HCT116 (cell line): ENCODE data around the gene ACP7.

ENCODE experiments used
- ATF3 ChIP-seq: IDR thresholded peaks from 2 replicates; pipeline ENCODE4 v1.6.1; 2012
- CTCF ChIP-seq, 3 experiments: fragments of 200-600 bp in 1 of 3; sonication (generic) in 1 of 3; IDR thresholded peaks in 2 of 3; conservative IDR thresholded peaks in 1 of 3; 2 replicates each; pipeline ENCODE4 v1.5.1; 2012 to 2017; ENCODE audit warnings: low read depth in 2 of 3, low read length in 2 of 3, antibody characterized with exemption in 1 of 3, borderline replicate concordance in 1 of 3, control low read depth in 1 of 3, mild to moderate bottlenecking in 1 of 3, mixed read lengths in 1 of 3, mixed run types in 1 of 3, moderate library complexity in 1 of 3; ENCODE audit not compliant: insufficient read depth in 1 of 3
- POLR2A ChIP-seq: IDR thresholded peaks from 2 replicates; pipeline ENCODE4 v1.7.0; 2011; ENCODE audit warnings: borderline replicate concordance; ENCODE audit not compliant: insufficient read depth, insufficient read length; ENCODE audit errors: extremely low read depth
- SIN3A ChIP-seq: IDR thresholded peaks from 2 replicates; pipeline ENCODE4 v1.6.1; 2012; ENCODE audit warnings: low read depth
- ZNF274 ChIP-seq: fragments of 200-500 bp; sonication (Bioruptor generic); IDR thresholded peaks from 2 replicates; pipeline ENCODE4 v1.6.1; 2014; ENCODE audit warnings: mild to moderate bottlenecking, low read depth, low read length, inconsistent platforms

- no peak for TF ChIP-seq CTCF (IDR thresholded peaks at IDR 0.05 in 2 of 3, conservative IDR thresholded peaks at IDR 0.05 in 1 of 3; ENCODE audit: borderline replicate concordance in 1 of 3, insufficient read depth in 1 of 3, low read depth in 2 of 3, low read length in 2 of 3)
- no peak for TF ChIP-seq POLR2A
- no peak for TF ChIP-seq ZNF274
- no peak for TF ChIP-seq ATF3
- TF ChIP-seq SIN3A, result no peak
Observed at GRCh38 chr19:39077323-39077722, 6.8 kb upstream of the ACP7 start.
